Measurements from ENCODE around the gene INPPL1.

Gene INPPL1

GRCh38 chr11:72240461-72241290, 16.1 kb downstream of the INPPL1 start:
- Histone ChIP-seq H3K27me3 (ENCODE audit: insufficient read depth, low read depth) (no peaks in the 10 kb centered on the region), H3K79me2 (ENCODE audit: insufficient read depth, low read depth) (no peaks in the 10 kb centered on the region), H3K36me3 (ENCODE audit: insufficient read depth) (no peaks in the 10 kb centered on the region), H3K9ac (no peak overlapping the region), H3K4me3 (IDR thresholded peaks at IDR 0.05; ENCODE audit: insufficient read depth, low read depth, low read length) (no peak overlapping the region), H3K4me2 (no peak overlapping the region), H3K27ac (no peak overlapping the region), H3K4me1 (ENCODE audit: low read depth, poor library complexity, severe bottlenecking) (no peaks in the 10 kb centered on the region), H4K20me1 (ENCODE audit: insufficient read depth) (no peaks in the 10 kb centered on the region), H2AFZ (ENCODE audit: low read depth) (no peak overlapping the region)
- TF ChIP-seq CTCF (conservative IDR thresholded peaks at IDR 0.05; ENCODE audit: low read depth, low read length): no peak

- Histone ChIP-seq H3K36me3 (ENCODE audit: insufficient read depth) (no peaks in the 10 kb centered on the region), H3K4me1 (ENCODE audit: low read depth, poor library complexity, severe bottlenecking) (no peaks in the 10 kb centered on the region), H3K27ac (no peak overlapping the region), H3K4me3 (IDR thresholded peaks at IDR 0.05; ENCODE audit: insufficient read depth, low read depth, low read length) (no peak overlapping the region), H3K27me3 (ENCODE audit: insufficient read depth, low read depth) (no peaks in the 10 kb centered on the region), H3K9ac (no peak overlapping the region), H2AFZ (ENCODE audit: low read depth) (no peak overlapping the region), H4K20me1 (ENCODE audit: insufficient read depth) (no peaks in the 10 kb centered on the region), H3K79me2 (ENCODE audit: insufficient read depth, low read depth) (no peaks in the 10 kb centered on the region), H3K4me2 (no peak overlapping the region)
- no peak for TF ChIP-seq CTCF (conservative IDR thresholded peaks at IDR 0.05; ENCODE audit: low read depth, low read length)
These were observed 16.8 kb downstream of the INPPL1 start for GRCh38 chr11:72241291-72241781.

GRCh38 chr11:72242141-72242540, 17.6 kb downstream of the INPPL1 start:
- Histone ChIP-seq H3K9ac (no peak overlapping the region), H3K27ac (no peak overlapping the region), H3K4me1 (ENCODE audit: low read depth, poor library complexity, severe bottlenecking) (no peaks in the 10 kb centered on the region), H3K4me2 (no peak overlapping the region), H3K79me2 (ENCODE audit: insufficient read depth, low read depth) (no peaks in the 10 kb centered on the region), H3K4me3 (IDR thresholded peaks at IDR 0.05; ENCODE audit: insufficient read depth, low read depth, low read length) (no peak overlapping the region), H2AFZ (ENCODE audit: low read depth) (no peak overlapping the region), H3K36me3 (ENCODE audit: insufficient read depth) (no peaks in the 10 kb centered on the region), H4K20me1 (ENCODE audit: insufficient read depth) (no peaks in the 10 kb centered on the region), H3K27me3 (ENCODE audit: insufficient read depth, low read depth) (no peaks in the 10 kb centered on the region)
- TF ChIP-seq CTCF (conservative IDR thresholded peaks at IDR 0.05; ENCODE audit: low read depth, low read length): no peak

GRCh38 chr11:72243173-72244059, 18.8 kb downstream of the INPPL1 start:
- no peak for TF ChIP-seq CTCF (conservative IDR thresholded peaks at IDR 0.05; ENCODE audit: low read depth, low read length)
- H2AFZ ChIP-seq (ENCODE audit: low read depth): no peak overlapping the region
- no peaks in the 10 kb centered on the region for H3K27me3 ChIP-seq (ENCODE audit: insufficient read depth, low read depth)
- H3K36me3 ChIP-seq (ENCODE audit: insufficient read depth): no peaks in the 10 kb centered on the region
- H3K27ac ChIP-seq: no peak overlapping the region
- no peaks in the 10 kb centered on the region for H3K79me2 ChIP-seq (ENCODE audit: insufficient read depth, low read depth)
- H3K4me3 ChIP-seq (IDR thresholded peaks at IDR 0.05; ENCODE audit: insufficient read depth, low read depth, low read length): no peak overlapping the region
- H4K20me1 ChIP-seq (ENCODE audit: insufficient read depth): no peaks in the 10 kb centered on the region
- no peak overlapping the region for H3K9ac ChIP-seq
- no peak overlapping the region for H3K4me2 ChIP-seq
- H3K4me1 ChIP-seq (ENCODE audit: low read depth, poor library complexity, severe bottlenecking): no peaks in the 10 kb centered on the region
